Middle frontal gyrus (tissue), 1 donor: ENCODE results near the gene HEMGN.
A peak's percentile ranks its signal among the peaks of the same experiment; 100 is the strongest.
"Not testable (repeated sequence)": the region's sequence is repeated elsewhere in the genome, so short reads cannot be mapped to it uniquely, and the experiment has no call there.

Experiments used
- DNase-seq: peaks from one replicate; pipeline ENCODE4 v3.0.0-alpha.2; 2015; ENCODE audit warnings: low spot score; ENCODE audit errors: extremely low spot score

HEMGN gene

GRCh38 chr9:97938081-97938644 is at the start of gene HEMGN:
HEMGN (minus strand) TSS chr9:97938172; CDS start chr9:97938136, 36 bp downstream.
- DNase-seq = no peak

GRCh38 chr9:97987487-97987886 is 49.5 kb upstream of the HEMGN start:
- DNase-seq = no peak

- no peak for DNase-seq
These were observed 47.3 kb upstream of the HEMGN start for GRCh38 chr9:97985058-97985861.

- peak; percentile 53 for DNase-seq
These were observed 46.5 kb upstream of the HEMGN start for GRCh38 chr9:97984188-97985057.

GRCh38 chr9:97983589-97984187 is 45.7 kb upstream of the HEMGN start:
- DNase-seq = no peak

GRCh38 chr9:97982683-97983588 is 45.0 kb upstream of the HEMGN start, which contains the start of gene ANP32B:
ANP32B (plus strand) TSS chr9:97983341; CDS start chr9:97983556, 215 bp downstream.
- peak; percentile 90 for DNase-seq

GRCh38 chr9:97981846-97982682 is 44.1 kb upstream of the HEMGN start:
- DNase-seq = no peak

- DNase-seq = no peak
These were observed 43.2 kb upstream of the HEMGN start for GRCh38 chr9:97980918-97981845.

- no peak for DNase-seq
These were observed 42.5 kb upstream of the HEMGN start for GRCh38 chr9:97980479-97980803.

GRCh38 chr9:97979788-97980478 is 42.0 kb upstream of the HEMGN start:
- DNase-seq = no peak

GRCh38 chr9:97978371-97979130 is 40.6 kb upstream of the HEMGN start:
- DNase-seq = no peak

- not testable (repeated sequence) for DNase-seq
These were observed 38.7 kb upstream of the HEMGN start for GRCh38 chr9:97976633-97977032.

GRCh38 chr9:97975376-97975775 is 37.4 kb upstream of the HEMGN start:
- no peak for DNase-seq

GRCh38 chr9:97972753-97973152 is 34.8 kb upstream of the HEMGN start:
- no peak for DNase-seq

GRCh38 chr9:97970165-97970564 is 32.2 kb upstream of the HEMGN start:
- no peak for DNase-seq

- no peak for DNase-seq
These were observed 31.0 kb upstream of the HEMGN start for GRCh38 chr9:97969014-97969413.

GRCh38 chr9:97966493-97966892 is 28.5 kb upstream of the HEMGN start:
- no peak for DNase-seq
